Epithelial cell of esophagus (primary cell): ENCODE results near the gene RNU6-1.

Experiments
- DNase-seq: peaks from one replicate; pipeline ENCODE4 v3.0.0; 2010; ENCODE audit warnings: low read depth
- H3K4me3 ChIP-seq: 2 replicates; pipeline ENCODE4 v1.5.1; 2011; ENCODE audit warnings: mild to moderate bottlenecking, low read length, control low read depth
- TF ChIP-seq, protein P1 (sequence below): IDR thresholded peaks from 2 replicates; pipeline ENCODE4 v1.5.1; 2011; ENCODE audit warnings: low read depth, mild to moderate bottlenecking, low read length, control low read depth, inconsistent platforms; ENCODE audit not compliant: insufficient read depth; ENCODE audit errors: missing control alignments

The RNU6-1 gene

GRCh38 chr15:67825881-67826716 lies 13.7 kb downstream of the RNU6-1 start:
- TF ChIP-seq, protein P1, sequence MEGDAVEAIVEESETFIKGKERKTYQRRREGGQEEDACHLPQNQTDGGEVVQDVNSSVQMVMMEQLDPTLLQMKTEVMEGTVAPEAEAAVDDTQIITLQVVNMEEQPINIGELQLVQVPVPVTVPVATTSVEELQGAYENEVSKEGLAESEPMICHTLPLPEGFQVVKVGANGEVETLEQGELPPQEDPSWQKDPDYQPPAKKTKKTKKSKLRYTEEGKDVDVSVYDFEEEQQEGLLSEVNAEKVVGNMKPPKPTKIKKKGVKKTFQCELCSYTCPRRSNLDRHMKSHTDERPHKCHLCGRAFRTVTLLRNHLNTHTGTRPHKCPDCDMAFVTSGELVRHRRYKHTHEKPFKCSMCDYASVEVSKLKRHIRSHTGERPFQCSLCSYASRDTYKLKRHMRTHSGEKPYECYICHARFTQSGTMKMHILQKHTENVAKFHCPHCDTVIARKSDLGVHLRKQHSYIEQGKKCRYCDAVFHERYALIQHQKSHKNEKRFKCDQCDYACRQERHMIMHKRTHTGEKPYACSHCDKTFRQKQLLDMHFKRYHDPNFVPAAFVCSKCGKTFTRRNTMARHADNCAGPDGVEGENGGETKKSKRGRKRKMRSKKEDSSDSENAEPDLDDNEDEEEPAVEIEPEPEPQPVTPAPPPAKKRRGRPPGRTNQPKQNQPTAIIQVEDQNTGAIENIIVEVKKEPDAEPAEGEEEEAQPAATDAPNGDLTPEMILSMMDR, result no peak
- no peak overlapping the region for H3K4me3 ChIP-seq
- DNase-seq, result no peak

GRCh38 chr15:67824976-67825880 lies 14.6 kb downstream of the RNU6-1 start, which contains the start of gene SKOR1:
Gene SKOR1 (plus strand): TSS chr15:67825509. CDS start chr15:67825603, 94 bp downstream.
- DNase-seq, result peak; percentile 56
- TF ChIP-seq, protein P1, result no peak
- no peak within 1 kb of the TSS for H3K4me3 ChIP-seq

- TF ChIP-seq, protein P1, result no peak
- DNase-seq, result no peak
- no peak overlapping the region for H3K4me3 ChIP-seq
Measured at GRCh38 chr15:67824197-67824968, 15.5 kb downstream of the RNU6-1 start.

- TF ChIP-seq, protein P1, result no peak
- no peak for DNase-seq
- H3K4me3 ChIP-seq, result no peak overlapping the region
Measured at GRCh38 chr15:67823314-67824196, 16.3 kb downstream of the RNU6-1 start.

GRCh38 chr15:67822537-67823313 lies 17.1 kb downstream of the RNU6-1 start:
- DNase-seq, result no peak
- no peak overlapping the region for H3K4me3 ChIP-seq
- TF ChIP-seq, protein P1, result no peak
